GM19035 (cell line): ENCODE data around the gene FGG.

Source experiments
- ATAC-seq: cut with Tn5 transposase; IDR thresholded peaks from one replicate; pipeline ENCODE4 v1.9.1; 2021; ENCODE audit not compliant: unreplicated experiment

FGG gene

GRCh38 chr4:154586296-154587033, 26.0 kb downstream of the FGG start:
- no peak for ATAC-seq

GRCh38 chr4:154585369-154586018, 27.0 kb downstream of the FGG start:
- ATAC-seq: no peak

DNA sequence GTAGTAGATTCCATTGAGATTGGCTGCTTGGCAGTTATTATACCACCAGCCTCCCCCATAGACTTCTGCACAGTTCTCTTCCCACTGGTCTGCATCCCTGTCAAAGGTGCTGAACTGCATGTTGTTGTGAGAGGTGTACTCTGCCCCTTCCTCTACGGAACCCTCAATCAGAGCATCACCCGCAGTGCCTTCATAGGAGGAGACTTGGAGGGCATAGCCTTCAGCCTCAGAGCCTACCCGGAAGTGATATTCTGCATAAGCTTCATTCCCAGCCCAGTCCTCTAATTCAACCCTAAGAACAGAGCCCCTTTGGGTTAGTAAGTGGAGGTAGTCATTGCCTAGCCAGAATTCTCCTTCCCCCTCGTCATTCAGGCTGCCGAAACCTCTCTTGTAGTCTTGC, 28.2 kb downstream of the FGG start:
- ATAC-seq: no peak

GRCh38 chr4:154583677-154584076, 28.8 kb downstream of the FGG start:
- ATAC-seq: no peak

DNA sequence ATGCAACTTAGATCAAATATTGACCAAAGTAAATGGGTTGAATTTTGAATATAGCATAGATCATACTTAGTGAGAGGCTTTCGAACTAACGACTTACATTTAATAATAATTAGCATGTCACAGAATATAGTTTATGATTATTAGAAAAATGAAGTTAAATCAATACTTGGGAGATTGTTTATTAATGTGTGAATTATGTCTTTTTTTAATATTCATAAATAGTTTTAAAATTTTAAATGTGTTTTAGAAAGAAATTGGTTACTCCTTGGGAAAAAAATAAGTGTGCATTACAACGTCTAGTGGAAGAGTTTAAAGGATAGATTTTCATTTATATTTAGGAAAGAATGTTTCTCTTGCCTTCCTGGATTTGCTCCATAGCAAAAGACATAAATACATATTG, 29.2 kb downstream of the FGG start:
- ATAC-seq: no peak

GRCh38 chr4:154582723-154583122, 29.7 kb downstream of the FGG start:
- ATAC-seq: no peak

DNA sequence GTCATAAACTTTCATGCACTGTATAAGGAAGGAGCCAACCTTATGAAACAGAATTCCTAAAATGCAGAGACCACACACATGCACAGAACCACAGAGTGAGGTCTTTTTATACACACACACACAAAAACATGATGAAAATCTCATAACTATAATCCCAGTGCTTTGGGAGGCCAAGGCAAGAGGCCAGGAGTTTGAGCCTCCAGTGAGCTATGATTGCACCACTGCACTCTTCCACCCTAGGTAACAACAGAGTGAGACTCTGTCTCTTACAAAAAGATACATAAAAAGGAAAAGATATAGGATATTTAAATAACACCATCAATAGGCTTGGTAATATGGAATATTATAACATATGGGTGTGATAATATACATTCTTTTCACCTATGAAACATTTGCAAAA, 32.5 kb downstream of the FGG start:
- ATAC-seq: no peak

- no peak for ATAC-seq
Observed at GRCh38 chr4:154578919-154579318, 33.5 kb downstream of the FGG start.

DNA sequence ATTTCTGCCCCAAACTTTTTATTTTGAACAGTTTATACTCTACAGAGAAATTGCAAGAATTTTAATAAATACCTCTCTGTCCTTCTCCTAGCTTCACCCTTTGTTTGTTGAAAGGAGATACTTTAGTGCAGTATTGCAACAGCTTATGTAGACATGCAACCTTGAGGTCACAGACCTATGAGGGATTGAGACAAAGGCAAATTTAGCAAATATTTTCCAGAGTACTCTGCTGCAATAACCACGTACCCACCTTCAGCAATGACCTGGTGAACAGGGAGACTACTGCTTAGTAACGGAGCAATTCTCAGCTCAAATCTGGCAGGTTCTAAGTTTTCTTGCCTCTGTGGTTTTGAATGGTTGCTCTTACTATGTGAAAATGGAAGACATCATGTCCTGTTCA, 35.1 kb downstream of the FGG start:
- ATAC-seq: no peak

GRCh38 chr4:154574311-154574710, 38.1 kb downstream of the FGG start:
- no peak for ATAC-seq

DNA sequence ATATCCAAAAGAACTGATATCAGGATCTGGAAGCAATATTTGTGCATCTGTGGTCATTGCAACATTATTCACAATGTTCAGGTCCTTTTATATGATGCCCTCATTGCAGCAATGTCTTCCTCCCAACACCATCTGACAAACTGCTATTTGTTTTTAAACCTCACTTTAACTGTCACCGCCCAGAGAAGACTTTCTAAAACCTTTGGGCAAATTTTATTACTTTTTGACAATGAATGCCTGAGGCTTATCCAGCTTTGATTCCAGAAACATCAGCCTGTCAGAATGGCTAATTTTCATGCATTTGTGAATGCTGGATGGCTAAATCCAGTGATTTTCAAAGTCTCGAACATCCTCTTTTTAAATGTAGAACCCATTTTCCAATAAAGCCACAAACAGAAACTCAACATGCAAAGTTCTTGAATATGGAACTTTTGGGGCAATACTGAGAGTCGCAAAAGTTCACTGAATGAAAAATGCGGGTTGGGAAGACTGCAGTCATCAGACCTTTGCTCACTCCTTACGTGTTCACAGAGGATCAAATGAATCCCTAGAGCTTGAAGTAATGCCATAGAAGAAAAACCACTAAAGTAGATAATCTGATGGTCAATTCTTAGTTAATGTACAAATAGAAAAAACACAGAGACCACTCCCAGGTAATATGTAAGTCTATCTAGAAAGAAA, 39.1 kb downstream of the FGG start:
- no peak for ATAC-seq

- ATAC-seq: no peak
Observed at GRCh38 chr4:154569584-154569983, 42.9 kb downstream of the FGG start.

- no peak for ATAC-seq
Observed at GRCh38 chr4:154569028-154569427, 43.4 kb downstream of the FGG start.

GRCh38 chr4:154566639-154567204, 45.7 kb downstream of the FGG start:
- ATAC-seq: no peak

DNA sequence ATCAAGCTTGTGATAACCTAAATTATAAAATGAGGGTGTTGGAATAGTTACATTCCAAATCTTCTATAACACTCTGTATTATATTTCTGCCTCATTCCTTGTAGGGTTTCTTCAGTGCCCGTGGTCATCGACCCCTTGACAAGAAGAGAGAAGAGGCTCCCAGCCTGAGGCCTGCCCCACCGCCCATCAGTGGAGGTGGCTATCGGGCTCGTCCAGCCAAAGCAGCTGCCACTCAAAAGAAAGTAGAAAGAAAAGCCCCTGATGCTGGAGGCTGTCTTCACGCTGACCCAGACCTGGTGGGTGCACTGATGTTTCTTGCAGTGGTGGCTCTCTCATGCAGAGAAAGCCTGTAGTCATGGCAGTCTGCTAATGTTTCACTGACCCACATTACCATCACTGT, 46.8 kb downstream of the FGG start:
- ATAC-seq: no peak

GRCh38 chr4:154564311-154564710, 48.1 kb downstream of the FGG start:
- no peak for ATAC-seq

DNA sequence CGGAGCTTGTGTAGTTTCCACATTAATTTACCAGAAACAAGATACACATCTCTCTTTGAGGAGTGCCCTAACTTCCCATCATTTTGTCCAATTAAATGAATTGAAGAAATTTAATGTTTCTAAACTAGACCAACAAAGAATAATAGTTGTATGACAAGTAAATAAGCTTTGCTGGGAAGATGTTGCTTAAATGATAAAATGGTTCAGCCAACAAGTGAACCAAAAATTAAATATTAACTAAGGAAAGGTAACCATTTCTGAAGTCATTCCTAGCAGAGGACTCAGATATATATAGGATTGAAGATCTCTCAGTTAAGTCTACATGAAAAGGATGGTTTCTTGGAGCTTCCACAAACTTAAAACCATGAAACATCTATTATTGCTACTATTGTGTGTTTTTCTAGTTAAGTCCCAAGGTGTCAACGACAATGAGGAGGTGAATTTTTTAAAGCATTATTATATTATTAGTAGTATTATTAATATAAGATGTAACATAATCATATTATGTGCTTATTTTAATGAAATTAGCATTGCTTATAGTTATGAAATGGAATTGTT, 49.7 kb downstream of the FGG start, which contains the start of gene FGB:
Gene FGB (plus strand): TSS at position 315 of the 558 bp plus-strand sequence. CDS start 8 bp downstream, at position 323.
- no peak for ATAC-seq

- ATAC-seq: no peak
Observed at GRCh38 chr4:154560824-154561231, 51.6 kb downstream of the FGG start.

GRCh38 chr4:154560419-154560801, 52.0 kb downstream of the FGG start:
- ATAC-seq: no peak

GRCh38 chr4:154559494-154560418, 52.7 kb downstream of the FGG start:
- ATAC-seq: peak; percentile 85
